Astrocyte (in vitro differentiated cells and primary cell): ENCODE data around the gene KARS1. TPM values are rescaled to one million over a fixed set of nuclear protein-coding genes. Genes with fewer than 3 reads are reported as not detected.

Experiments
- DNase-seq: peaks from one replicate; pipeline ENCODE4 v3.0.0-alpha.2; 2010; ENCODE audit warnings: low read depth
- FAIRE-seq: peaks from 2 replicates; lab custom pipeline; 2011; peaks lifted over from hg19 to GRCh38; lab: Jason Lieb, UNC
- H2AFZ ChIP-seq: 2 replicates; pipeline ENCODE4 v1.6.0; 2012; ENCODE audit warnings: low read depth, low read length, inconsistent platforms
- H3K27ac ChIP-seq: 2 replicates; pipeline ENCODE4 v1.5.1; 2011; ENCODE audit warnings: low read depth, low read length, inconsistent platforms
- H3K27me3 ChIP-seq: 2 replicates; pipeline ENCODE4 v1.6.0; 2011; ENCODE audit warnings: low read length, inconsistent platforms; ENCODE audit not compliant: insufficient read depth
- H3K36me3 ChIP-seq: 2 replicates; pipeline ENCODE4 v1.5.1; 2011; ENCODE audit warnings: low read length, inconsistent platforms; ENCODE audit not compliant: insufficient read depth
- H3K4me1 ChIP-seq: 2 replicates; pipeline ENCODE4 v1.5.1; 2011; ENCODE audit warnings: low read length, inconsistent platforms; ENCODE audit not compliant: insufficient read depth
- H3K4me2 ChIP-seq: 2 replicates; pipeline ENCODE4 v1.6.0; 2012; ENCODE audit warnings: low read length, inconsistent platforms
- H3K4me3 ChIP-seq: 2 replicates; pipeline ENCODE4 v1.5.1; 2011; ENCODE audit warnings: low read depth, mild to moderate bottlenecking, low read length, inconsistent platforms; ENCODE audit not compliant: insufficient read depth
- H3K79me2 ChIP-seq: 2 replicates; pipeline ENCODE4 v1.6.0; 2012; ENCODE audit warnings: mild to moderate bottlenecking, low read length, inconsistent platforms; ENCODE audit not compliant: insufficient read depth
- H3K9ac ChIP-seq: 2 replicates; pipeline ENCODE4 v1.6.0; 2012; ENCODE audit warnings: mild to moderate bottlenecking, low read length, inconsistent platforms
- H3K9me3 ChIP-seq: 2 replicates; pipeline ENCODE4 v1.5.1; 2012; ENCODE audit warnings: low read depth, mild to moderate bottlenecking, low read length, inconsistent platforms; ENCODE audit not compliant: insufficient read depth
- H4K20me1 ChIP-seq: 2 replicates; pipeline ENCODE4 v1.6.0; 2012; ENCODE audit warnings: low read length, inconsistent platforms; ENCODE audit not compliant: insufficient read depth
- H3K27ac Mint-ChIP-seq: one replicate; pipeline ENCODE4 v1.8.0; 2021; ENCODE audit warnings: mild to moderate bottlenecking, mixed read lengths; ENCODE audit not compliant: unreplicated experiment
- H3K27me3 Mint-ChIP-seq: one replicate; pipeline ENCODE4 v1.8.0; 2021; ENCODE audit warnings: low read depth, mixed read lengths; ENCODE audit not compliant: unreplicated experiment
- H3K36me3 Mint-ChIP-seq: one replicate; pipeline ENCODE4 v1.8.0; 2021; ENCODE audit warnings: low read depth, mixed read lengths; ENCODE audit not compliant: unreplicated experiment
- H3K4me1 Mint-ChIP-seq: one replicate; pipeline ENCODE4 v1.8.0; 2021; ENCODE audit warnings: low read depth, mixed read lengths; ENCODE audit not compliant: unreplicated experiment
- H3K4me3 Mint-ChIP-seq: one replicate; pipeline ENCODE4 v1.8.0; 2021; ENCODE audit warnings: mild to moderate bottlenecking, moderate library complexity, mixed read lengths; ENCODE audit not compliant: unreplicated experiment
- H3K9me3 Mint-ChIP-seq: one replicate; pipeline ENCODE4 v1.8.0; 2021; ENCODE audit warnings: mild to moderate bottlenecking, mixed read lengths; ENCODE audit not compliant: unreplicated experiment
- CTCF ChIP-seq: IDR thresholded peaks from 2 replicates; pipeline ENCODE4 v1.5.1; 2011; ENCODE audit warnings: low read depth, mild to moderate bottlenecking, inconsistent platforms, low read length, moderate library complexity; ENCODE audit not compliant: insufficient read depth
- EZH2 ChIP-seq: IDR thresholded peaks from 2 replicates; pipeline ENCODE4 v1.6.1; 2012; ENCODE audit warnings: mild to moderate bottlenecking, low read length, inconsistent platforms; ENCODE audit not compliant: insufficient read depth
- total RNA-seq: library from RNA; stranded (reverse); gene quantifications from 2 replicates; pipeline ENCODE4 v1.2.1, GENCODE V29; 2021

The KARS1 gene
- total RNA-seq, 1 donor from 2014 or later, result 155 TPM

DNA sequence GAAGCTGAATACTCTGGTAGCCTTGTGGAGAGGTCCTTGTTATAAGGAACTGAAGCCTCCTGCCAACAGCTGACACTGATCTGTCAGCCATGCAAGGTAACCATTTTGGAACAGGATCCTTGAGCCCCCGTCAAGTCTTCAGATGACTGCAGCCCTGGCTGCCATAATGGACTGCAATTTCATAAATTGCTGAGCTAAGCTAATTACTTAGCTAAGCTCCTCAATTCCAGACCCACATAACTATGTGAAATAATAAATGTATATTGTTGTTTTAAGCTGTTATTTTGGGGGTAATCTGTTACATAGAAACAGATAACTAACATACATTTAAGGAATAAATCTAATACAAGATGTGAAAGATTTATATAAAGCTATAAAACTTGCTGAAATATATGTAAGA is 41.0 kb downstream of the KARS1 start:
- no peaks in the 10 kb centered on the region for H3K27me3 Mint-ChIP-seq
- no peak for FAIRE-seq
- TF ChIP-seq CTCF (no peak), EZH2 (no peak)

GRCh38 chr16:75603241-75603640 is 44.2 kb downstream of the KARS1 start:
- H3K9me3 ChIP-seq, result no peaks in the 10 kb centered on the region
- H4K20me1 ChIP-seq, result no peaks in the 10 kb centered on the region
- H3K27ac Mint-ChIP-seq, result no peak overlapping the region
- DNase-seq (no peak), FAIRE-seq (no peak)
- no peaks in the 10 kb centered on the region for H3K9me3 Mint-ChIP-seq
- H3K27ac ChIP-seq, result no peak overlapping the region
- H3K36me3 ChIP-seq, result peaks cover 27% of the 10 kb centered on the region
- H3K79me2 ChIP-seq, result no peaks in the 10 kb centered on the region
- no peaks in the 10 kb centered on the region for H3K4me1 ChIP-seq
- H3K9ac ChIP-seq, result no peak overlapping the region
- H3K27me3 ChIP-seq, result no peaks in the 10 kb centered on the region
- H3K4me1 Mint-ChIP-seq, result peaks cover 10% of the 10 kb centered on the region
- H3K27me3 Mint-ChIP-seq, result no peaks in the 10 kb centered on the region
- no peak overlapping the region for H2AFZ ChIP-seq
- no peak overlapping the region for H3K4me2 ChIP-seq
- TF ChIP-seq CTCF (no peak), EZH2 (no peak)
- H3K4me3 Mint-ChIP-seq, result no peak overlapping the region
- no peak overlapping the region for H3K4me3 ChIP-seq
- peaks cover 30% of the 10 kb centered on the region for H3K36me3 Mint-ChIP-seq

More for the DNA sequence above, 41.0 kb downstream of the KARS1 start:
- Histone ChIP-seq H3K4me1 (no peaks in the 10 kb centered on the region), H3K27me3 (no peaks in the 10 kb centered on the region), H3K27ac (no peak overlapping the region), H3K4me2 (no peak overlapping the region), H3K9me3 (no peaks in the 10 kb centered on the region), H3K9ac (no peak overlapping the region), H3K4me3 (no peak overlapping the region), H4K20me1 (no peaks in the 10 kb centered on the region), H2AFZ (no peak overlapping the region), H3K36me3 (peaks cover 25% of the 10 kb centered on the region), H3K79me2 (peaks cover 4% of the 10 kb centered on the region)
- no peak for DNase-seq
- no peak overlapping the region for H3K4me3 Mint-ChIP-seq
- H3K4me1 Mint-ChIP-seq, result no peaks in the 10 kb centered on the region
- no peak overlapping the region for H3K27ac Mint-ChIP-seq
- no peaks in the 10 kb centered on the region for H3K9me3 Mint-ChIP-seq
- peaks cover 26% of the 10 kb centered on the region for H3K36me3 Mint-ChIP-seq

GRCh38 chr16:75599452-75600277 is 47.8 kb downstream of the KARS1 start:
- Mint-ChIP-seq H3K27ac (peak overlapping the region; percentile 78), H3K9me3 (no peaks in the 10 kb centered on the region), H3K4me1 (peaks cover 13% of the 10 kb centered on the region), H3K36me3 (peaks cover 37% of the 10 kb centered on the region), H3K4me3 (no peak overlapping the region), H3K27me3 (no peaks in the 10 kb centered on the region)
- DNase-seq (peak; percentile 18), FAIRE-seq (no peak)
- Histone ChIP-seq H3K9ac (no peak overlapping the region), H3K79me2 (no peaks in the 10 kb centered on the region), H3K4me2 (no peak overlapping the region), H3K36me3 (peaks cover 22% of the 10 kb centered on the region), H2AFZ (no peak overlapping the region), H3K9me3 (no peaks in the 10 kb centered on the region), H3K27ac (no peak overlapping the region), H3K4me3 (no peak overlapping the region), H3K27me3 (no peaks in the 10 kb centered on the region), H3K4me1 (peaks cover 4% of the 10 kb centered on the region), H4K20me1 (no peaks in the 10 kb centered on the region)
- TF ChIP-seq EZH2 (no peak), CTCF (no peak)
